MCF 10A (cell line): Measurements from ENCODE around the gene SAMD10. TPM values are rescaled to one million over a fixed set of nuclear protein-coding genes. Genes with fewer than 3 reads are reported as not detected.
A peak's percentile ranks its signal among the peaks of the same experiment; 100 is the strongest.

Experiments
- BruUV-seq: library from RNA; stranded (reverse); fragments of 400-500 nt; replicated peaks from 2 replicates; lab custom pipeline; 2021; lab: Mats Ljungman, UMichigan
- CTCF ChIA-PET: fragments of 300-600 bp; sonication (Branson Sonifier 250); formaldehyde crosslinking; extraction: SDS; loops from one replicate; lab custom pipeline; 2021; ENCODE audit warnings: antibody characterized with exemption, inconsistent platforms; lab: Yijun Ruan, JAX
- POLR2A ChIA-PET: fragments of 300-600, 350-650 bp; sonication (Branson Sonifier 250); formaldehyde crosslinking; extraction: SDS; loops from one replicate; lab custom pipeline; 2020; ENCODE audit warnings: antibody characterized with exemption, inconsistent platforms; lab: Yijun Ruan, JAX
- DNase-seq: peaks from one replicate; pipeline ENCODE4 v3.0.0-alpha.2; 2018; ENCODE audit not compliant: unreplicated experiment
- H3K27ac Mint-ChIP-seq: one replicate; pipeline ENCODE4 v1.8.0; 2022; ENCODE audit warnings: mild to moderate bottlenecking, low read depth, mixed read lengths; ENCODE audit not compliant: unreplicated experiment
- H3K27me3 Mint-ChIP-seq: one replicate; pipeline ENCODE4 v1.8.0; 2022; ENCODE audit warnings: mixed read lengths; ENCODE audit not compliant: insufficient read depth, unreplicated experiment
- H3K36me3 Mint-ChIP-seq: one replicate; pipeline ENCODE4 v1.8.0; 2022; ENCODE audit warnings: mild to moderate bottlenecking, moderate library complexity, mixed read lengths; ENCODE audit not compliant: insufficient read depth, unreplicated experiment
- H3K4me1 Mint-ChIP-seq: one replicate; pipeline ENCODE4 v1.8.0; 2022; ENCODE audit warnings: mixed read lengths; ENCODE audit not compliant: insufficient read depth, unreplicated experiment
- H3K4me3 Mint-ChIP-seq: one replicate; pipeline ENCODE4 v1.8.0; 2022; ENCODE audit warnings: mild to moderate bottlenecking, moderate library complexity, mixed read lengths; ENCODE audit not compliant: unreplicated experiment
- H3K9me3 Mint-ChIP-seq: one replicate; pipeline ENCODE4 v1.8.0; 2022; ENCODE audit warnings: mixed read lengths; ENCODE audit not compliant: unreplicated experiment
- intact Hi-C: fragments of 100-400 bp; cut with micrococcal nuclease; formaldehyde crosslinking; loops from 2 replicates; pipeline ENCODE4 v1.14.1; 2022
- total RNA-seq: library from RNA; stranded (reverse); gene quantifications from 2 replicates; pipeline ENCODE4 v1.2.3, GENCODE V29; 2022
- TF ChIP-seq, protein P1 (sequence below): fragments of 200-600 bp; IDR thresholded peaks from one replicate; pipeline ENCODE4 v1.8.0; 2022; ENCODE audit warnings: antibody characterized with exemption, mild to moderate bottlenecking; ENCODE audit not compliant: unreplicated experiment

Gene SAMD10
- total RNA-seq, 1 experiment from 2014 or later = 4.4 TPM

DNA sequence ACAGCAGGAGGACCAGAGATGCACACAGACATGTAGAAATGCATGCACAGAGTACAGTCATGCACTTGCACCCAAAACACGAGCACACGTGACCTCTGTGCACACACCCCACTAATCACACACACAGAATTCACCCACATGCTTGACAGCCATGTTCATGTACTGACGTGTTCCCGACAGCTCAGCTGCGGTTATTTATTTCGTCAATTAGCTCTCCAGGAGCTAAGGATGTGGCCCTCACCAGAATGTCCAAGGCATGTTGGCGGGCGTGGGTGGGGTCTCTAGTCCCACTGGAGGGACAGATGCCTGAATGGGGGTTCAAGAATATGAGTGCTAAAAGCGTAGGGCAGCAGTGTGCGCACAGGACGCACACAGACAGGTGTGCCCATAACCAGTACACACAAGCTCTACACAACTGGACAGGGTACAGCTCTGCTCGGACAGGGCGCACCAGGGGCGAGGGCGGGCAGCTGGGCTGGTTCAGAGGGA, 919 bp upstream of the SAMD10 start:
- ChIA-PET CTCF (interaction anchor here (0.5 to 4.5 kb wide), 41 partner anchors 8 to 1038 kb away, joined by 3 to 31 read pairs (median 4); partner anchors contain the start of genes LKAAEAR1, TCEA2 and TPD52L2), POLR2A (interaction anchor here (0.5 to 4.5 kb wide), 46 partner anchors 9 to 1613 kb away, joined by 3 to 93 read pairs (median 5); partner anchors contain the start of genes ARFRP1, DNAJC5, GMEB2 and LAMA5)
- H3K4me3 Mint-ChIP-seq = peak overlapping the region; percentile 79
- no peaks in the 10 kb centered on the region for H3K9me3 Mint-ChIP-seq
- peak overlapping the region; percentile 92 for H3K27ac Mint-ChIP-seq
- BruUV-seq = TSS peak; percentile 37
- intact Hi-C loops = loop anchor here (2.0 to 5.0 kb wide), 2 partner anchors 58 to 82 kb away; partner anchors contain the start of gene TCEA2
- no peaks in the 10 kb centered on the region for H3K27me3 Mint-ChIP-seq
- peaks cover 30% of the 10 kb centered on the region for H3K4me1 Mint-ChIP-seq
- H3K36me3 Mint-ChIP-seq = peaks cover 34% of the 10 kb centered on the region
- TF ChIP-seq, protein P1, sequence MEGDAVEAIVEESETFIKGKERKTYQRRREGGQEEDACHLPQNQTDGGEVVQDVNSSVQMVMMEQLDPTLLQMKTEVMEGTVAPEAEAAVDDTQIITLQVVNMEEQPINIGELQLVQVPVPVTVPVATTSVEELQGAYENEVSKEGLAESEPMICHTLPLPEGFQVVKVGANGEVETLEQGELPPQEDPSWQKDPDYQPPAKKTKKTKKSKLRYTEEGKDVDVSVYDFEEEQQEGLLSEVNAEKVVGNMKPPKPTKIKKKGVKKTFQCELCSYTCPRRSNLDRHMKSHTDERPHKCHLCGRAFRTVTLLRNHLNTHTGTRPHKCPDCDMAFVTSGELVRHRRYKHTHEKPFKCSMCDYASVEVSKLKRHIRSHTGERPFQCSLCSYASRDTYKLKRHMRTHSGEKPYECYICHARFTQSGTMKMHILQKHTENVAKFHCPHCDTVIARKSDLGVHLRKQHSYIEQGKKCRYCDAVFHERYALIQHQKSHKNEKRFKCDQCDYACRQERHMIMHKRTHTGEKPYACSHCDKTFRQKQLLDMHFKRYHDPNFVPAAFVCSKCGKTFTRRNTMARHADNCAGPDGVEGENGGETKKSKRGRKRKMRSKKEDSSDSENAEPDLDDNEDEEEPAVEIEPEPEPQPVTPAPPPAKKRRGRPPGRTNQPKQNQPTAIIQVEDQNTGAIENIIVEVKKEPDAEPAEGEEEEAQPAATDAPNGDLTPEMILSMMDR = no peak
- DNase-seq = peak; percentile 53

DNA sequence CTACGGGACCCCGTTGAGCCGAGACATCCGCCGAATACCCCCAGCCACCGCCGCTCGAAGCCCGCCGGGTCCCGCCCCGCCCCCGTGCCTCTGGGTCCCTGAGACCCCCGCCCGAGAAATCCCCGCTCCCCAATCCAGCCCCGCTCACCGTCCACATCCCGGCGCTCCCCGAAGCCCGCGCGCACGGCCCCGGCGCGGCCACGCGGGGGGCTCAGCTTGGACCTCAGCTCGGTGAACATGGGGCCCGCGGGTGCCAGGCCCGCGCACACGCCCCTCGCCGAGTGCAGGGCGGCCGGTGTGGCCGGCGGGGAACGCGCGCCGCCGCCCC, 249 bp downstream of the SAMD10 start:
- TF ChIP-seq, protein P1 = no peak
- no peak overlapping the region for H3K27ac Mint-ChIP-seq
- CTCF ChIA-PET = interaction anchor here (0.7 to 4.5 kb wide), 9 partner anchors 8 to 352 kb away, joined by 3 to 31 read pairs (median 5); partner anchors contain the start of gene LKAAEAR1
- peaks cover 30% of the 10 kb centered on the region for H3K4me1 Mint-ChIP-seq
- BruUV-seq = no TSS peak
- intact Hi-C loops = loop anchor here (2.0 kb wide), 1 partner anchor 142 kb away; no protein-coding TSS in a partner anchor
- POLR2A ChIA-PET = interaction anchor here (1.1 to 4.5 kb wide), 12 partner anchors 12 to 458 kb away, joined by 3 to 93 read pairs (median 24); partner anchors contain the start of genes ARFRP1, DNAJC5, GMEB2 and OPRL1
- peaks cover 22% of the 10 kb centered on the region for H3K36me3 Mint-ChIP-seq
- no peaks in the 10 kb centered on the region for H3K9me3 Mint-ChIP-seq
- DNase-seq = no peak
- H3K27me3 Mint-ChIP-seq = no peaks in the 10 kb centered on the region
- peak overlapping the region; percentile 79 for H3K4me3 Mint-ChIP-seq

- TF ChIP-seq, protein P1 = no peak
- peaks cover 16% of the 10 kb centered on the region for H3K36me3 Mint-ChIP-seq
- intact Hi-C loops = loop anchor here (2.0 kb wide), 1 partner anchor 142 kb away; no protein-coding TSS in a partner anchor
- peaks cover 37% of the 10 kb centered on the region for H3K4me1 Mint-ChIP-seq
- H3K4me3 Mint-ChIP-seq = peak overlapping the region; percentile 79
- H3K27me3 Mint-ChIP-seq = no peaks in the 10 kb centered on the region
- ChIA-PET CTCF (interaction anchor here (0.7 to 2.3 kb wide), 5 partner anchors 8 to 113 kb away, joined by 3 to 9 read pairs (median 5); partner anchors contain the start of gene TPD52L2), POLR2A (interaction anchor here (1.1 to 4.5 kb wide), 9 partner anchors 11 to 457 kb away, joined by 3 to 93 read pairs (median 23); partner anchors contain the start of genes ARFRP1, DNAJC5, OPRL1 and PPDPF)
- no peaks in the 10 kb centered on the region for H3K9me3 Mint-ChIP-seq
- BruUV-seq = no TSS peak
- peak; percentile 76 for DNase-seq
- peak overlapping the region; percentile 49 for H3K27ac Mint-ChIP-seq
Observed at GRCh38 chr20:63978319-63979228, 868 bp downstream of the SAMD10 start.
